Suprapubic skin (tissue), 4 donors: Measurements from ENCODE around the gene CEP120.

Experiments
- EP300 ChIP-seq: sonication (generic); formaldehyde crosslinking; IDR thresholded peaks from one replicate; pipeline ENCODE4 v1.6.1; 2017; ENCODE audit warnings: antibody characterized with exemption
- POLR2A ChIP-seq, 2 donors: fragments of 450-650 bp; IDR thresholded peaks; one replicate each; pipeline ENCODE4 v1.6.1; 2017; ENCODE audit warnings: antibody characterized with exemption in 2 of 2, mild to moderate bottlenecking in 2 of 2, moderate library complexity in 2 of 2
- POLR2AphosphoS5 ChIP-seq, 3 donors: sonication (generic); formaldehyde crosslinking; IDR thresholded peaks; one replicate each; pipeline ENCODE4 v1.6.1; 2017; ENCODE audit warnings: antibody characterized with exemption in 3 of 3
- TF ChIP-seq, protein P1 (sequence below), 2 donors: fragments of 200-600 bp in 1 of 2; fragments of 450-650 bp in 1 of 2; sonication (generic) in 1 of 2; IDR thresholded peaks; one replicate each; pipeline ENCODE4 v1.5.1; 2016 to 2019; ENCODE audit warnings: antibody characterized with exemption in 2 of 2, mild to moderate bottlenecking in 1 of 2, moderate library complexity in 1 of 2

DNA sequence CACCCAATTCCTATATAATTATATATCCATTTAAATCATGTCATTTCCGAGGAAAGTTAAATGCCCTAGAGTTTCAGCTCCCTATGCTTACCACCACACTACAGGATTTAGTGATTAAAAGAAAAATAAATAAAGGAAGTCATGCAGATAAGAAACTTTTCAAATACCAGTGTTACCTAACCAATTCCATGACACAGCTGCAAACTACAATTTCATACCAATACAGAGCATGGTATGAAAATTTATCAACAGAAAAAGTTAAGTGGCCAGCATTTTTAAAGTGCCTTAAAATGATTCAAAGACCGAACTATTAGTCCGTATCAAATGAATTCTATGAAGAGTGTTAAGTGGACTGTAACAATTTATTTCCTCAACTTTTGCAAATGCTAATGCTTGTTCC is 35.9 kb downstream of the CEP120 start:
- TF ChIP-seq, protein P1, sequence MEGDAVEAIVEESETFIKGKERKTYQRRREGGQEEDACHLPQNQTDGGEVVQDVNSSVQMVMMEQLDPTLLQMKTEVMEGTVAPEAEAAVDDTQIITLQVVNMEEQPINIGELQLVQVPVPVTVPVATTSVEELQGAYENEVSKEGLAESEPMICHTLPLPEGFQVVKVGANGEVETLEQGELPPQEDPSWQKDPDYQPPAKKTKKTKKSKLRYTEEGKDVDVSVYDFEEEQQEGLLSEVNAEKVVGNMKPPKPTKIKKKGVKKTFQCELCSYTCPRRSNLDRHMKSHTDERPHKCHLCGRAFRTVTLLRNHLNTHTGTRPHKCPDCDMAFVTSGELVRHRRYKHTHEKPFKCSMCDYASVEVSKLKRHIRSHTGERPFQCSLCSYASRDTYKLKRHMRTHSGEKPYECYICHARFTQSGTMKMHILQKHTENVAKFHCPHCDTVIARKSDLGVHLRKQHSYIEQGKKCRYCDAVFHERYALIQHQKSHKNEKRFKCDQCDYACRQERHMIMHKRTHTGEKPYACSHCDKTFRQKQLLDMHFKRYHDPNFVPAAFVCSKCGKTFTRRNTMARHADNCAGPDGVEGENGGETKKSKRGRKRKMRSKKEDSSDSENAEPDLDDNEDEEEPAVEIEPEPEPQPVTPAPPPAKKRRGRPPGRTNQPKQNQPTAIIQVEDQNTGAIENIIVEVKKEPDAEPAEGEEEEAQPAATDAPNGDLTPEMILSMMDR (IDR thresholded peaks at IDR 0.05): no peak
- no peak for TF ChIP-seq POLR2A (IDR thresholded peaks at IDR 0.05)
- TF ChIP-seq EP300: no peak
- no peak for TF ChIP-seq POLR2AphosphoS5 (IDR thresholded peaks at IDR 0.05)
